ENCODE data around the gene PLA2G4C.

PLA2G4C gene

DNA sequence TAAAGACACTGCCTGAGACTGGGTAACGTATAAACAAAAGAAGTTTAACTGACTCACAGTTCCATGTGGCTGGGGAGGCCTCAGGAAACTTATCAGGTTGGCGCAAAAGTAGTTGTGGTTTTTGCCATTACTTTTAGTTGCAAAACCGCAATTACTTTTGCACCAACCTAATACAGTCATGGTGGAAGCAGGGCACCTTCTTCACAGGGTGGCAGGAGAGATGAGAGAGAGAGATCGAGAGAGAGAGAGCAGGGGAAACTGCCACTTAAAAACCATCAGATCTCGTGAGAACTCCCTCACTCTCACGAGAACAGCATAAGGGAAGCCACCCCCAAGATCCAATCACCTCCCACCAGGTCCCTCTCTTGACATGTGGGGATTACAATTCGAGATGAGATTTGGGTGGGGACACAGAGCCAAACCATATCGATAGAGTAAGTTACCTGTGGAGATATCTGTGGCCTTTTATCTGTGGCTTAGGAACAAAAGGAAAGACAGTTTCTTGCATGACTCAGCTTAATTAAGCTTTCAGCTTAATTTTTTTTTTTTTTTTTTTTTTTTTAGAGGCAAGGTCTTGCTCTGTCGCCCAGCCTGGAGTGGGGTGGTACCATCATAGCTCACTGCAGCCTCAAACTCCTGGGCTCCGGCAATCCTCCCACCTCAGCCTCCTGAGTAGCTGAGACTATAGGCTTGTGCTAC is 59.1 kb downstream of the PLA2G4C start:
- H3K4me1 Mint-ChIP-seq (ENCODE audit: low read depth) = no peaks in the 10 kb centered on the region
- H3K4me3 Mint-ChIP-seq = no peak overlapping the region
- no peaks in the 10 kb centered on the region for H3K9me3 Mint-ChIP-seq
- peaks cover 5% of the 10 kb centered on the region for H3K27me3 Mint-ChIP-seq
- H3K27ac Mint-ChIP-seq = no peak overlapping the region
- H3K36me3 Mint-ChIP-seq (ENCODE audit: low read depth) = peaks cover 2% of the 10 kb centered on the region
- DNase-seq = no peak

DNA sequence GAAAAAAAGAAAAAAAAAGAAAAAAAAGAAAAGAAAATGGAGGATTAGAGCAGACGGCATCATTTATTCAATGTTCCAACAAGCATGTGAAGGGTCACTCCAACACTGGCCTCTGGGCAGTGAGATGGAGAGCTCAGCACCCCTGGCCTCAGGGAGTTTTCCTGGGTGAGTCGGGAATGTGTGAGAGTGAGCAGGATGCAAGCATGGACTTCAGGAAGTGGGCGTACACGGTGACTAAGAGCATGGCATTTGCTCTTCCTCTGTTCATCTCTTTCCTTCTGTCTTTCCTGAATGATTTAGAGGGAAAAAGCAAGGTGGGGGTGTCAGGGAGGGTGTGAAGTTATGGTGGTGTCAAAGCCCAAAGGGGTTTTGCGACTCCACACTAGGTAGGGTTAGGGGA is 66.1 kb downstream of the PLA2G4C start:
- H3K36me3 Mint-ChIP-seq (ENCODE audit: low read depth) = no peaks in the 10 kb centered on the region
- peaks cover 49% of the 10 kb centered on the region for H3K27me3 Mint-ChIP-seq
- H3K9me3 Mint-ChIP-seq = peaks cover 3% of the 10 kb centered on the region
- H3K4me1 Mint-ChIP-seq (ENCODE audit: low read depth) = no peaks in the 10 kb centered on the region
- no peak overlapping the region for H3K27ac Mint-ChIP-seq
- no peak overlapping the region for H3K4me3 Mint-ChIP-seq
- no peak for DNase-seq

GRCh38 chr19:48043675-48044258 is 66.8 kb downstream of the PLA2G4C start, which contains the start of gene CABP5:
TSS of gene CABP5 (minus strand) at chr19:48044079. CDS start at chr19:48043922, 157 bp downstream.
- Mint-ChIP-seq H3K9me3 (peaks cover 3% of the 10 kb centered on the region), H3K27me3 (peaks cover 56% of the 10 kb centered on the region), H3K4me1 (ENCODE audit: low read depth) (no peaks in the 10 kb centered on the region), H3K36me3 (ENCODE audit: low read depth) (no peaks in the 10 kb centered on the region), H3K4me3 (no peak within 1 kb of the TSS), H3K27ac (no peak within 1 kb of the TSS)
- no peak for DNase-seq

DNA sequence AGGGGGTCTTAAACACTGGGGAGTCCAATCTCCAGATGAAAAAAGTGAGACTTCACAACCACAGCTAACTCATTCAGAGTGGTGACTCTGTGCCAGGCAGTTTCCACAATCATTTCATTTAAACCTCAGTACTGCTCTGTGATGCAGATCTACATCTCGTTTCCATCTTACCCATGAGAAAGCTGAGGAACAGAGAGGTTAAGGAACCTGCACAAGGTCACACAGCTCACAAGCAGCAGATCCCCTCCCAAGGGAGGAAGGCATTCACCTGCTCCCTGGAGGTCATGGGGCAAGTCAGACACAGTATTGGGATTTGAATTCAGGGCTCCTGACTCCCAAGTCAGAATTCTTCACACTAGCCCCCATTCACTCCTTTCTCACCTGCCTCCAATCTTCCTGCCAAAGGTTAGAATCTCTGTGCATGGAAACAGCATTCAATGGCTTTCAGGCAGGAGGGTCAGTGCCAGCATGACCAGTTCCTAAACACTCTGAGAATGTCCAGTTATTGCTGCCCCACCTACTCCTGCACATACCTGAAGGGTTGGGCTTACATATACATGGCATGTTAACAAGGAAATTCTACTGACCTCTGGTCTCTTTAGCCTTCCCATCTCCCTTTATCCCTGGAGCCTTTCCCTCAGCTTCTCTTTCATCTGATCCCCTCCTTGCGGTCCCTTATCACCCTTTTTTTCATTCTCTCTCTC is 68.6 kb downstream of the PLA2G4C start:
- Mint-ChIP-seq H3K27ac (no peak overlapping the region), H3K27me3 (peaks cover 54% of the 10 kb centered on the region), H3K36me3 (ENCODE audit: low read depth) (no peaks in the 10 kb centered on the region), H3K9me3 (peaks cover 3% of the 10 kb centered on the region), H3K4me1 (ENCODE audit: low read depth) (no peaks in the 10 kb centered on the region), H3K4me3 (no peak overlapping the region)
- DNase-seq = no peak

- Mint-ChIP-seq H3K4me1 (ENCODE audit: low read depth) (no peaks in the 10 kb centered on the region), H3K4me3 (no peak overlapping the region), H3K27ac (no peak overlapping the region), H3K36me3 (ENCODE audit: low read depth) (no peaks in the 10 kb centered on the region), H3K27me3 (peaks cover 46% of the 10 kb centered on the region), H3K9me3 (peaks cover 12% of the 10 kb centered on the region)
- no peak for DNase-seq
Observed at GRCh38 chr19:48036765-48037164, 73.9 kb downstream of the PLA2G4C start.

- Mint-ChIP-seq H3K4me1 (ENCODE audit: low read depth) (no peaks in the 10 kb centered on the region), H3K36me3 (ENCODE audit: low read depth) (no peaks in the 10 kb centered on the region), H3K4me3 (no peak overlapping the region), H3K27ac (no peak overlapping the region), H3K27me3 (peaks cover 31% of the 10 kb centered on the region), H3K9me3 (peaks cover 12% of the 10 kb centered on the region)
- DNase-seq = no peak
Observed at GRCh38 chr19:48033604-48034003, 77.0 kb downstream of the PLA2G4C start.

- Mint-ChIP-seq H3K27ac (no peak overlapping the region), H3K36me3 (ENCODE audit: low read depth) (no peaks in the 10 kb centered on the region), H3K9me3 (no peaks in the 10 kb centered on the region), H3K4me3 (no peak overlapping the region), H3K27me3 (peaks cover 36% of the 10 kb centered on the region), H3K4me1 (ENCODE audit: low read depth) (no peaks in the 10 kb centered on the region)
- DNase-seq = no peak
Observed at GRCh38 chr19:48030073-48030472, 80.5 kb downstream of the PLA2G4C start.

DNA sequence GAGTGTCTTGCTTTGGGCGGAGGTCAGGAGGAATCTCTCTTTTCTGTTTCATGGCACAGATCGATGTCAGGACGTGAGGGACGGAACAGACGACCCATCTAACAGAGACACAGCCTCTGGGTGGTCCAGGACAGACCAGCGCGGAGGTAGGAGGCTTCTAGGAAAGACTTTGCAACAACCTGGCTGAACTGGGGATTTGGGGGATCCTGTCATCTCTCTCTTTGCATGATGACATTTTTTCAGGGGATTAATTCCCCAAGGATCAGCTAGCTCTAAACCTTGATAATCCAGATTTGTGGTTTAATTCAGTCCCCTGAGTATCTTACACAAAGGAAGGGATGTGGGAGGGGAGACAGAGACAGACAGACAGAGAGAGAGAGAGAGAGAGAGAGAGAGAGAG is 81.2 kb downstream of the PLA2G4C start:
- Mint-ChIP-seq H3K27ac (no peak overlapping the region), H3K27me3 (peaks cover 41% of the 10 kb centered on the region), H3K4me3 (no peak overlapping the region), H3K36me3 (ENCODE audit: low read depth) (no peaks in the 10 kb centered on the region), H3K9me3 (no peaks in the 10 kb centered on the region), H3K4me1 (ENCODE audit: low read depth) (no peaks in the 10 kb centered on the region)
- DNase-seq = no peak

DNA sequence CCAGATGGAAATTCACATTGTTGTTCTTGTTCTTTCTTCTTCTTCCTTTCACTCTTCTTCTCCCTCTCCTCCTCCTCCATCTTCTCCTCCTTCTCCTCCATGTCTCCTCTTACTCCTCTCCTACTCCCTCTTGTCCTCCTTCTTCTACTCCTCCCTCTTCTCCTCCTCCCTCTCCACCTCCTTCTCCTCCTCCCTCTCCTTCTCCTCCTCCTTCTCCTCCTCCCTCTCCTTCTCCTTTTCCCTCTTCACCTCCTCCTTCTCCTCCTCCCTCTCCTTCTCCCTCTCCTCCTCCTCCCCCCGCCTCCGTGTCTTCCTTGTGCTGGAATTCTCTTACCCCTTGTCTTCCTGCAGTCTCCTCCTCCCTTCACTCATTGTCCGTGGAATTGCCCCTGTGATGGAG is 85.1 kb downstream of the PLA2G4C start:
- H3K4me1 Mint-ChIP-seq (ENCODE audit: low read depth) = no peaks in the 10 kb centered on the region
- H3K27me3 Mint-ChIP-seq = peaks cover 46% of the 10 kb centered on the region
- no peaks in the 10 kb centered on the region for H3K36me3 Mint-ChIP-seq (ENCODE audit: low read depth)

DNA sequence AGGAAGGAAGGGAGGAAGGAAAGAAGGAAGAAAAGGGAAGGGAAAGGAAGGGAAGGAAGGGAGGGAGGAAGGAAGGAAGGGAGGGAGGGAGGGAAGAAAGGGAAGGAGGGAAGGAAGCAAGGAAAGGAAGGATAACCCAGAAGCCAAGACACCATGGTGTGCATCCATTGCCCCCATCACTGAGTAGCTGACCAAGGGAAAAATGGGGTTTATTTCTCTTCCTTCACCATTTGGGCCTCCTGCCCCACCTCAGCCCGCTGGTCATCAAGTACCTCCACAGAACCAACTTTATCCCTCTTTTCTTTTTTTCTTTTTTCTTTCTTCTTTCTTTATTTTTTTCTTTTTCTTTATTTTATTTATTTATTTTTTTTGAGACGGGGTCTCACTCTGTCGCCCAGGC is 87.1 kb downstream of the PLA2G4C start:
- no peaks in the 10 kb centered on the region for H3K4me1 Mint-ChIP-seq (ENCODE audit: low read depth)
- H3K27ac Mint-ChIP-seq = no peak overlapping the region
- H3K9me3 Mint-ChIP-seq = no peaks in the 10 kb centered on the region
- H3K36me3 Mint-ChIP-seq (ENCODE audit: low read depth) = no peaks in the 10 kb centered on the region
- H3K4me3 Mint-ChIP-seq = no peak overlapping the region
- DNase-seq = no peak
- peaks cover 51% of the 10 kb centered on the region for H3K27me3 Mint-ChIP-seq

More for the DNA sequence above, 85.1 kb downstream of the PLA2G4C start:
- Mint-ChIP-seq H3K27ac (no peak overlapping the region), H3K9me3 (no peaks in the 10 kb centered on the region), H3K4me3 (no peak overlapping the region)
- DNase-seq = no peak

DNA sequence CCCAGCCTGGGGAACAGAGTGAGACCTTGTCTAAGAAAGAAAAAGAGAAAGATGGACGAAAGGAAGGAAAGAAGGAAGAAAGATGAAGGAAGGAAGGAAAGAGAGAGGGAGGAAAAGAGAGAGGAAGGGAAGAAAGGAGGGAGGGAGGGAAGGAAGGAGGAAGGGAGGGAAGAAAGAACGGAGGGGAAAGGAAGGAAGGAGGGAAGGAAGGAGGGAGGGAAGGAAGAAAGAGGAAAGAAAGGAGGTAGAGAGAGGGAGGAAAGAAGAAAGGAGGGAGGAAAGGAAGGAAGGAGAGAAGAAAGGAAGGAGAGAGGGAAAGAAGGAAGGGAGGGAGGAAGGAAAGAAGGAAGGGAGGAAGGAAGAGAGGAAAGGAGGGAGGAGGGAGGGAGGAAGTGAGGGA is 87.6 kb downstream of the PLA2G4C start:
- H3K36me3 Mint-ChIP-seq (ENCODE audit: low read depth) = no peaks in the 10 kb centered on the region
- no peak overlapping the region for H3K27ac Mint-ChIP-seq
- H3K4me1 Mint-ChIP-seq (ENCODE audit: low read depth) = no peaks in the 10 kb centered on the region
- DNase-seq = no peak
- H3K27me3 Mint-ChIP-seq = peaks cover 52% of the 10 kb centered on the region
- H3K4me3 Mint-ChIP-seq = no peak overlapping the region
- no peaks in the 10 kb centered on the region for H3K9me3 Mint-ChIP-seq

DNA sequence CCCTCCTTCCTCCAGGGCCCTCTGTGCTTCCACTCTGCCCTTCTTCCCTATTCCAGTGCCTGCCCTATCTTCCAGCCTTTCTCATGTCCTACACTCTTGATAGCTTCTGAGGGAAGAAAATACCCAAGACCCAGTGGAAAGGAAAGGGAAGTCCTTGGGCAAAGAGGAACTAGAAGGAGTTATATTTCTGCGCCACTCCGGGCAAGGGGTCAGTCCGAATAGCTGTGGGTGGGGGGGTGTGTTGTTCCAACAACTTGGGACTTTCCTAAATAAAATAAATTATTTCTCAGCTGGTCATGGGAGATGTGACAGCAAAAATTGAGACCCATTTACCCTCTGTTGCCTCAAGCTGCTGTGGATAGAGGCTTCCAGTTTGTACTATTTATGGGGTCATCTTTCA is 89.9 kb downstream of the PLA2G4C start:
- no peaks in the 10 kb centered on the region for H3K9me3 Mint-ChIP-seq
- peaks cover 55% of the 10 kb centered on the region for H3K27me3 Mint-ChIP-seq

DNA sequence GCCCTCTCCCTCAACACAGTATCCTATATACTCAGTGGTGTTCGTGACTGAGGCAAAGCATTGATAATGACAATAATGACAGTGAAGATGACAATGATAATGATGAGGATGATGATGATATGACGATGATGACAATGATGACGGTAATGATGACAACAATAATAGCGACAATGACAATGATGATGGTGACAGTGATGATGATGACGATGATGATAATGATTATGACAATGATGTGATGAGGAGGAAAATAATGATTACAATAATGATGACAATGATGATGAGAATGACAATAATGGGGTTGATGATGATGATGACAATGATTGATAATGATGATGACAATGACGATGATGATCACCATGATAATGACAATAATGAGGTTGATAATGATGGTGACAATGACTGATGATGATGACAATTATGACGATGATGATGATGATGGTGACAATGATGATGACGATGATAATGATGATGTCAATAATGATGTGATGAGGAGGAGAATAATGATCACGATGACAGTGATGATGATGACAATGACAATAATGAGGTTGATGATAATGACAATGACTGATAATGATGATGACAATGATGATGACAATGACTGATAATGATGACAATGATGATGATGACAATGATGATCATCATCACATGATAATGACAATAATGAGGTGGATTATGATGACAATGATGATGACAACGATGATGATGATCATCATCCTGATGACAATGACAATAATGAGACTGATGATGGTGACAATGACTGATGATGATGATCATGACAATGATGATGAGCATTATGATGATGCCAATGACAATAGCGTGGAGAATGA is 99.5 kb downstream of the PLA2G4C start:
- Mint-ChIP-seq H3K36me3 (ENCODE audit: low read depth) (no peaks in the 10 kb centered on the region), H3K9me3 (peaks cover 2% of the 10 kb centered on the region)

More for the DNA sequence above, 89.9 kb downstream of the PLA2G4C start:
- H3K27ac Mint-ChIP-seq = no peak overlapping the region
- H3K36me3 Mint-ChIP-seq (ENCODE audit: low read depth) = no peaks in the 10 kb centered on the region
- H3K4me3 Mint-ChIP-seq = no peak overlapping the region
- no peaks in the 10 kb centered on the region for H3K4me1 Mint-ChIP-seq (ENCODE audit: low read depth)
- DNase-seq = no peak

GRCh38 chr19:48006762-48007161 is 103.9 kb downstream of the PLA2G4C start:
- no peaks in the 10 kb centered on the region for H3K36me3 Mint-ChIP-seq (ENCODE audit: low read depth)
- H3K27me3 Mint-ChIP-seq = peaks cover 36% of the 10 kb centered on the region
- H3K9me3 Mint-ChIP-seq = peaks cover 2% of the 10 kb centered on the region

More for the DNA sequence above, 99.5 kb downstream of the PLA2G4C start:
- peaks cover 27% of the 10 kb centered on the region for H3K27me3 Mint-ChIP-seq
- no peak overlapping the region for H3K27ac Mint-ChIP-seq
- H3K4me3 Mint-ChIP-seq = no peak overlapping the region
- DNase-seq = no peak
- H3K4me1 Mint-ChIP-seq (ENCODE audit: low read depth) = no peaks in the 10 kb centered on the region

More at GRCh38 chr19:48006762-48007161, 103.9 kb downstream of the PLA2G4C start:
- no peak for DNase-seq
- H3K4me1 Mint-ChIP-seq (ENCODE audit: low read depth) = no peaks in the 10 kb centered on the region
- H3K27ac Mint-ChIP-seq = no peak overlapping the region
- H3K4me3 Mint-ChIP-seq = no peak overlapping the region
